ENCODE data around the gene MLNR. TPM values are rescaled to one million over a fixed set of nuclear protein-coding genes. Genes with fewer than 3 reads are reported as not detected.

The MLNR gene
- polyA plus RNA-seq, 1 of the 3 experiments (the other 2 are of a cell fraction), result not detected

- no peak for TF ChIP-seq SIN3A (IDR thresholded peaks at IDR 0.05; ENCODE audit: borderline replicate concordance, low read depth, low read length)
- TF ChIP-seq MAX (IDR thresholded peaks at IDR 0.05; ENCODE audit: low read depth), result no peak
- no peak for TF ChIP-seq GATA2 (CRISPR knock-in tag; IDR thresholded peaks at IDR 0.05)
- TF ChIP-seq MEF2A (IDR thresholded peaks at IDR 0.05; ENCODE audit: borderline replicate concordance, low read depth), result no peak
- TF ChIP-seq IRF3 (IDR thresholded peaks at IDR 0.05; ENCODE audit: low read depth, low read length), result no peak
These were observed 48.8 kb upstream of the MLNR start (continued) for GRCh38 chr13:49171359-49171758.

- WGBS (ENCODE audit: low lambda C conversion rate), result 100% methylated on average over 1 of the region's 1 CpG
- CTCF ChIA-PET, result no interaction called here
These were observed 36.3 kb upstream of the MLNR start for GRCh38 chr13:49183672-49184325.

More at GRCh38 chr13:49183672-49184325, 36.3 kb upstream of the MLNR start:
- peaks cover 0 to 9% of the 10 kb centered on the region in 2 experiments; a peak in 1 of 4 replicates for H3K4me1 ChIP-seq (ENCODE audit: control insufficient read depth in 1 of 2, insufficient read depth in 2 of 2, low read depth in 1 of 2, low read length in 1 of 2)
- no peak overlapping the region for H3K27ac ChIP-seq (ENCODE audit: low read depth in 2 of 2, low read length in 1 of 2)
- H3K9me3 ChIP-seq, result no peaks in the 10 kb centered on the region
- POLR2A ChIA-PET, result no interaction called here
- 0 out of 2 replicates have a peak, but pooled peaks cover 5% of the 10 kb centered on the region for H3K79me2 ChIP-seq (ENCODE audit: insufficient read depth)
- H3K36me3 ChIP-seq (replicated peaks in 1 of 2; ENCODE audit: control insufficient read depth in 1 of 2, insufficient read depth in 2 of 2, low read length in 1 of 2), result peaks cover 70 to 91% of the 10 kb centered on the region in 2 experiments
- peaks cover 11% of the 10 kb centered on the region for H3F3A ChIP-seq (replicated peaks; ENCODE audit: insufficient read depth)
- no peaks in the 10 kb centered on the region for H4K20me1 ChIP-seq (ENCODE audit: insufficient read depth)
- no peak for TF ChIP-seq SIN3A (IDR thresholded peaks at IDR 0.05; ENCODE audit: borderline replicate concordance, low read depth, low read length)
- no peak for TF ChIP-seq ELF1 (IDR thresholded peaks at IDR 0.05)
- no peak for TF ChIP-seq FOXM1 (IDR thresholded peaks at IDR 0.05; ENCODE audit: low read depth)
- no peak for TF ChIP-seq MAX (IDR thresholded peaks at IDR 0.05; ENCODE audit: low read depth)
- TF ChIP-seq MEF2A (IDR thresholded peaks at IDR 0.05; ENCODE audit: borderline replicate concordance, low read depth), result no peak
- no peak for TF ChIP-seq MXI1 (IDR thresholded peaks at IDR 0.05; ENCODE audit: low read depth, low read length)
- no peak for TF ChIP-seq FOSL2 (IDR thresholded peaks at IDR 0.05; ENCODE audit: borderline replicate concordance, low read depth)
- TF ChIP-seq, protein P1, sequence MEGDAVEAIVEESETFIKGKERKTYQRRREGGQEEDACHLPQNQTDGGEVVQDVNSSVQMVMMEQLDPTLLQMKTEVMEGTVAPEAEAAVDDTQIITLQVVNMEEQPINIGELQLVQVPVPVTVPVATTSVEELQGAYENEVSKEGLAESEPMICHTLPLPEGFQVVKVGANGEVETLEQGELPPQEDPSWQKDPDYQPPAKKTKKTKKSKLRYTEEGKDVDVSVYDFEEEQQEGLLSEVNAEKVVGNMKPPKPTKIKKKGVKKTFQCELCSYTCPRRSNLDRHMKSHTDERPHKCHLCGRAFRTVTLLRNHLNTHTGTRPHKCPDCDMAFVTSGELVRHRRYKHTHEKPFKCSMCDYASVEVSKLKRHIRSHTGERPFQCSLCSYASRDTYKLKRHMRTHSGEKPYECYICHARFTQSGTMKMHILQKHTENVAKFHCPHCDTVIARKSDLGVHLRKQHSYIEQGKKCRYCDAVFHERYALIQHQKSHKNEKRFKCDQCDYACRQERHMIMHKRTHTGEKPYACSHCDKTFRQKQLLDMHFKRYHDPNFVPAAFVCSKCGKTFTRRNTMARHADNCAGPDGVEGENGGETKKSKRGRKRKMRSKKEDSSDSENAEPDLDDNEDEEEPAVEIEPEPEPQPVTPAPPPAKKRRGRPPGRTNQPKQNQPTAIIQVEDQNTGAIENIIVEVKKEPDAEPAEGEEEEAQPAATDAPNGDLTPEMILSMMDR (IDR thresholded peaks at IDR 0.05), result no peak
- TF ChIP-seq, protein P2, sequence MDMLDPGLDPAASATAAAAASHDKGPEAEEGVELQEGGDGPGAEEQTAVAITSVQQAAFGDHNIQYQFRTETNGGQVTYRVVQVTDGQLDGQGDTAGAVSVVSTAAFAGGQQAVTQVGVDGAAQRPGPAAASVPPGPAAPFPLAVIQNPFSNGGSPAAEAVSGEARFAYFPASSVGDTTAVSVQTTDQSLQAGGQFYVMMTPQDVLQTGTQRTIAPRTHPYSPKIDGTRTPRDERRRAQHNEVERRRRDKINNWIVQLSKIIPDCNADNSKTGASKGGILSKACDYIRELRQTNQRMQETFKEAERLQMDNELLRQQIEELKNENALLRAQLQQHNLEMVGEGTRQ (IDR thresholded peaks at IDR 0.05; ENCODE audit: borderline replicate concordance, low read depth, low read length), result no peak
- TF ChIP-seq PBX3 (IDR thresholded peaks at IDR 0.05), result no peak
- TF ChIP-seq ZBTB33 (IDR thresholded peaks at IDR 0.05; ENCODE audit: borderline replicate concordance, low read depth), result no peak
- TF ChIP-seq RXRA (IDR thresholded peaks at IDR 0.05; ENCODE audit: borderline replicate concordance, low read depth), result no peak
- TF ChIP-seq SMC3 (IDR thresholded peaks at IDR 0.05; ENCODE audit: low read depth, low read length), result no peak
- no peak for TF ChIP-seq EP300 (IDR thresholded peaks at IDR 0.05; ENCODE audit: borderline replicate concordance in 1 of 2, low read depth in 1 of 2, low read length in 1 of 2)
- no peak for DNase-seq
- H3K4me3 ChIP-seq (ENCODE audit: low read depth in 2 of 2, low read length in 1 of 2), result no peak overlapping the region
- H3K27me3 ChIP-seq (ENCODE audit: insufficient read depth), result no peaks in the 10 kb centered on the region
- H3K4me2 ChIP-seq, result no peak overlapping the region
- H2AFZ ChIP-seq (ENCODE audit: low read depth), result no peak overlapping the region
- H3K9ac ChIP-seq, result no peak overlapping the region
- no peaks in the 10 kb centered on the region for H3K9me2 ChIP-seq
